ENCODE measurements around the gene ZNF90.
"Not testable (repeated sequence)": the region's sequence is repeated elsewhere in the genome, so short reads cannot be mapped to it uniquely, and the experiment has no call there.

Gene ZNF90

GRCh38 chr19:20151617-20152145 lies 73.9 kb downstream of the ZNF90 start:
- H3K27ac Mint-ChIP-seq, result no peak overlapping the region
- peaks cover 3% of the 10 kb centered on the region for H3K27me3 Mint-ChIP-seq
- DNase-seq (ENCODE audit: low spot score in 2 of 2), result no peak
- ATAC-seq (ENCODE audit: low read depth), result no peak
- no peak overlapping the region for H3K4me3 Mint-ChIP-seq
- H3K36me3 Mint-ChIP-seq, result peaks cover 8% of the 10 kb centered on the region
- H3K9me3 Mint-ChIP-seq, result peaks cover 7% of the 10 kb centered on the region
- H3K4me1 Mint-ChIP-seq, result no peaks in the 10 kb centered on the region

- H3K9me3 Mint-ChIP-seq; H3K4me1 Mint-ChIP-seq; DNase-seq (ENCODE audit: low spot score in 2 of 2); H3K27me3 Mint-ChIP-seq; H3K27ac Mint-ChIP-seq; H3K4me3 Mint-ChIP-seq; ATAC-seq (ENCODE audit: low read depth); H3K36me3 Mint-ChIP-seq: not testable (repeated sequence)
Measured at GRCh38 chr19:20152506-20152905, 74.7 kb downstream of the ZNF90 start.

- ATAC-seq (ENCODE audit: low read depth) (no peak), DNase-seq (ENCODE audit: low spot score in 2 of 2) (no peak)
- peaks cover 4% of the 10 kb centered on the region for H3K27me3 Mint-ChIP-seq
- no peak overlapping the region for H3K27ac Mint-ChIP-seq
- H3K4me3 Mint-ChIP-seq, result no peak overlapping the region
- H3K4me1 Mint-ChIP-seq, result no peaks in the 10 kb centered on the region
- H3K36me3 Mint-ChIP-seq, result peaks cover 10% of the 10 kb centered on the region
- H3K9me3 Mint-ChIP-seq, result peaks cover 10% of the 10 kb centered on the region
Measured at GRCh38 chr19:20153281-20153680, 75.5 kb downstream of the ZNF90 start.

- H3K27me3 Mint-ChIP-seq, result peaks cover 7% of the 10 kb centered on the region
- H3K4me3 Mint-ChIP-seq, result no peak overlapping the region
- ATAC-seq (ENCODE audit: low read depth), result no peak
- no peaks in the 10 kb centered on the region for H3K4me1 Mint-ChIP-seq
- H3K9me3 Mint-ChIP-seq, result peaks cover 17% of the 10 kb centered on the region
- H3K27ac Mint-ChIP-seq, result no peak overlapping the region
- H3K36me3 Mint-ChIP-seq, result peaks cover 16% of the 10 kb centered on the region
- DNase-seq (ENCODE audit: low spot score in 2 of 2), result no peak
Measured at GRCh38 chr19:20154636-20155035, 76.8 kb downstream of the ZNF90 start.

GRCh38 chr19:20162821-20163220 lies 85.0 kb downstream of the ZNF90 start:
- peaks cover 14% of the 10 kb centered on the region for H3K36me3 Mint-ChIP-seq
- peaks cover 8% of the 10 kb centered on the region for H3K4me1 Mint-ChIP-seq
- ATAC-seq (ENCODE audit: low read depth), result no peak
- peak in 1 of 2 donors; percentile 13 for DNase-seq (ENCODE audit: low spot score in 2 of 2)
- H3K4me3 Mint-ChIP-seq, result no peak overlapping the region
- peaks cover 4% of the 10 kb centered on the region for H3K27me3 Mint-ChIP-seq
- peaks cover 18% of the 10 kb centered on the region for H3K9me3 Mint-ChIP-seq
- no peak overlapping the region for H3K27ac Mint-ChIP-seq

- Mint-ChIP-seq H3K4me1 (peaks cover 8% of the 10 kb centered on the region), H3K27ac (no peak overlapping the region)
Measured at GRCh38 chr19:20164456-20164855, 86.7 kb downstream of the ZNF90 start.

GRCh38 chr19:20165971-20166592 lies 88.3 kb downstream of the ZNF90 start:
- ATAC-seq (ENCODE audit: low read depth) (no peak), DNase-seq (ENCODE audit: low spot score in 2 of 2) (no peak)
- peaks cover 7% of the 10 kb centered on the region for H3K9me3 Mint-ChIP-seq
- H3K27ac Mint-ChIP-seq, result no peak overlapping the region
- H3K27me3 Mint-ChIP-seq, result no peaks in the 10 kb centered on the region
- H3K36me3 Mint-ChIP-seq, result peaks cover 13% of the 10 kb centered on the region
- H3K4me3 Mint-ChIP-seq, result no peak overlapping the region
- H3K4me1 Mint-ChIP-seq, result peaks cover 12% of the 10 kb centered on the region

More at GRCh38 chr19:20164456-20164855, 86.7 kb downstream of the ZNF90 start:
- H3K27me3 Mint-ChIP-seq, result no peaks in the 10 kb centered on the region
- DNase-seq (ENCODE audit: low spot score in 2 of 2) (no peak), ATAC-seq (ENCODE audit: low read depth) (no peak)
- peaks cover 8% of the 10 kb centered on the region for H3K9me3 Mint-ChIP-seq
- H3K4me3 Mint-ChIP-seq, result no peak overlapping the region
- peaks cover 8% of the 10 kb centered on the region for H3K36me3 Mint-ChIP-seq

GRCh38 chr19:20167020-20167644 lies 89.3 kb downstream of the ZNF90 start, which contains the start of gene ZNF486:
Gene ZNF486 (plus strand): TSS chr19:20167214. CDS start chr19:20167331, 117 bp downstream.
- ATAC-seq (ENCODE audit: low read depth), result peak; percentile 97
- DNase-seq (ENCODE audit: low spot score in 2 of 2), result peak; percentile 86 to 90
- H3K36me3 Mint-ChIP-seq, result peaks cover 24% of the 10 kb centered on the region
- H3K9me3 Mint-ChIP-seq, result peaks cover 10% of the 10 kb centered on the region
- peak within 1 kb of the TSS; percentile 86 for H3K27ac Mint-ChIP-seq
- peak within 1 kb of the TSS; percentile 98 for H3K4me3 Mint-ChIP-seq
- H3K4me1 Mint-ChIP-seq, result peaks cover 18% of the 10 kb centered on the region
- H3K27me3 Mint-ChIP-seq, result no peaks in the 10 kb centered on the region

GRCh38 chr19:20167651-20168122 lies 89.9 kb downstream of the ZNF90 start:
- peaks cover 23% of the 10 kb centered on the region for H3K36me3 Mint-ChIP-seq

More at GRCh38 chr19:20167651-20168122, 89.9 kb downstream of the ZNF90 start:
- H3K27me3 Mint-ChIP-seq, result no peaks in the 10 kb centered on the region
- peak overlapping the region; percentile 86 for H3K27ac Mint-ChIP-seq
- no peak for DNase-seq (ENCODE audit: low spot score in 2 of 2)
- H3K9me3 Mint-ChIP-seq, result peaks cover 8% of the 10 kb centered on the region
- peaks cover 16% of the 10 kb centered on the region for H3K4me1 Mint-ChIP-seq
- peak overlapping the region; percentile 98 for H3K4me3 Mint-ChIP-seq
- no peak for ATAC-seq (ENCODE audit: low read depth)
